Gastrocnemius medialis (tissue), 4 donors: ENCODE measurements around the gene GNAQ. TPM values are rescaled to one million over a fixed set of nuclear protein-coding genes. Genes with fewer than 3 reads are reported as not detected.

Source experiments
- ATAC-seq, 2 donors: fragments of 150-250 bp; one replicate each; pipeline ENCODE4 v1.9.1; 2016
- DNase-seq, 2 donors: peaks; one replicate each; pipeline ENCODE4 v3.0.0-alpha.2; 2019
- H3K27ac ChIP-seq, 4 donors: fragments of 200-600 bp; sonication (generic); 1 replicate in 1 of 4; 2 replicates in 3 of 4; pipeline ENCODE4 v1.5.1; 2016 to 2018; ENCODE audit warnings: mild to moderate bottlenecking in 2 of 4, moderate library complexity in 1 of 4
- H3K27me3 ChIP-seq, 3 donors: fragments of 200-600 bp; sonication (generic) in 2 of 3; 1 replicate in 1 of 3; 2 replicates in 2 of 3; pipeline versions ENCODE4 v1.5.1 to v1.6.0; 2016 to 2019; ENCODE audit warnings: mild to moderate bottlenecking in 1 of 3, moderate library complexity in 1 of 3
- H3K36me3 ChIP-seq, 2 donors: fragments of 200-600 bp; sonication (generic) in 1 of 2; one replicate each; pipeline ENCODE4 v1.5.1; 2017 to 2018
- H3K4me1 ChIP-seq, 2 donors: fragments of 200-600 bp; sonication (generic) in 1 of 2; one replicate each; pipeline ENCODE4 v1.5.1; 2016 to 2017; ENCODE audit warnings: mild to moderate bottlenecking in 2 of 2
- H3K4me3 ChIP-seq, 4 donors: fragments of 200-600 bp; sonication (generic) in 3 of 4; 1 replicate in 1 of 4; 2 replicates in 3 of 4; pipeline ENCODE4 v1.5.1; 2016 to 2019; ENCODE audit warnings: mild to moderate bottlenecking in 2 of 4
- H3K9me3 ChIP-seq, 3 donors: fragments of 200-600 bp; sonication (generic) in 2 of 3; 1 replicate in 1 of 3; 2 replicates in 2 of 3; pipeline ENCODE4 v1.5.1; 2016 to 2019
- CTCF ChIP-seq, 5 experiments: fragments of 450-650 bp in 3 of 5; fragments of 200-600 bp in 2 of 5; sonication (generic) in 2 of 5; IDR thresholded peaks in 4 of 5; conservative IDR thresholded peaks in 1 of 5; 1 replicate in 4 of 5; 2 replicates in 1 of 5; pipeline ENCODE4 v1.5.1; 2016 to 2019; ENCODE audit warnings: antibody characterized with exemption in 5 of 5, mild to moderate bottlenecking in 3 of 5, moderate library complexity in 3 of 5
- POLR2A ChIP-seq, 2 donors: fragments of 450-650 bp; IDR thresholded peaks; one replicate each; pipeline ENCODE4 v1.6.1; 2017; ENCODE audit warnings: antibody characterized with exemption in 2 of 2, mild to moderate bottlenecking in 2 of 2, moderate library complexity in 2 of 2
- in situ Hi-C, 4 donors: fragments of 200-750 bp; cut with MboI; loops; one replicate each; pipeline versions ENCODE4 v1.15.0 to v1.8.0; 2017; ENCODE audit warnings: low sequenced_read_pairs in 4 of 4
- intact Hi-C: fragments of 100-400 bp; cut with DNase I; formaldehyde crosslinking; loops from one replicate; pipeline ENCODE4 v1.15.1; 2023; ENCODE audit warnings: low total_unique reads
- total RNA-seq, 4 donors: library from RNA; depleted of rRNA; stranded (reverse); fragments of >200 nt; gene quantifications; one replicate each; pipeline versions ENCODE4 v1.1.0 to v1.2.3, GENCODE V29; 2016

The GNAQ gene
- total RNA-seq, 4 donors from 2014 or later: 11.3 to 25.9 (median 18.7) TPM

DNA sequence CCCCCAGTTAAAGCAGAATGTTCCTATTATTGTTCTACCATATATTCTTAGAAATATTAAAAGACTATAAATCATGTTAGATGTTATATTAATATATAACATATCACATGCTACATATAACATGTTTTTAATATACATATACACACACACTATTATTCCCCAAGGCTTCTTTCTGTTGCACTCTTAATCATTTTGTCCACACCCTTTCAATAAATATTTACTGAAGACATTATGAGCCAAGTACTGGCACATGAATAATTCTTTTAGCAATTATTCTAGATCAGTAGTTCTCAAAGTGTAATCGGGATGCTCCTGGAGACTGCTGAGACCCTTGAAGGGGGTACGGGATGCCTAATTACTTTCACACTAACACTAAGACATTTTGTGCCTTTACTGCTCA lies 143.9 kb downstream of the GNAQ start:
- DNase-seq (no peak), ATAC-seq (no peak)
- TF ChIP-seq POLR2A (IDR thresholded peaks at IDR 0.05) (no peak), CTCF (IDR thresholded peaks at IDR 0.05 in 4 of 5, conservative IDR thresholded peaks at IDR 0.05 in 1 of 5) (no peak)
- H3K27me3 ChIP-seq: no peaks in the 10 kb centered on the region
- no peaks in the 10 kb centered on the region for H3K36me3 ChIP-seq
- peaks cover 8 to 18% of the 10 kb centered on the region in 2 donors for H3K4me1 ChIP-seq
- H3K27ac ChIP-seq: no peak overlapping the region
- intact Hi-C loops: no loop called here
- no peaks in the 10 kb centered on the region for H3K9me3 ChIP-seq
- in situ Hi-C loops: no loop called here
- no peak overlapping the region for H3K4me3 ChIP-seq

DNA sequence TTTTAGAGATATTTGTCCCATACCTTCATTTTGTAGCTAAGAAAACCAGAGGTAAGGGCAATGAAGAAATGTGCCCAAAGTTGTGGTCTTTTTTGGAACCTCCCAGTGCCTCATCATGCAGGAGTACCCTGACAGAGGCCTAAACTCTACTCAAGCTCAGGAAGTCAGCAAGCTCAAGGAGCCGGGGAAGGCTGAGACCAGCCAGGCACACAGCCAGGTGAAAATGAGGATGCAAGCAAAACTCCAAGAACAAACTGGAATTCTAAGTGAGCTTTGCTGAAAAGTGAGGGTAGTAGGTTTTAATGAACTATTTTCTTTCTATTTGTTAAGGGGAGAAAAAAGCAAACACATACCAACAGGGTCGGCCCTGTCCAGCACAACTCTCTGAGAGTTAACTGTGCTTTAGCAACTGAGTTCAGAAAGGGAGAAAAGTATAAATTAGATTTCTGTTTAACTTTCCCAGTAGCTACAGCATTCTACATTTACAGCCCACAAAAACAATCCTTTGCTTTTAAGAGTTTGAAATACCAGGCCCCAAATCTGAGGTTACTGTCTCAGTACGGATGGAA lies 146.4 kb downstream of the GNAQ start:
- in situ Hi-C loops: no loop called here
- ATAC-seq (no peak), DNase-seq (no peak)
- Histone ChIP-seq H3K4me3 (no peak overlapping the region), H3K27me3 (no peaks in the 10 kb centered on the region), H3K36me3 (no peaks in the 10 kb centered on the region), H3K4me1 (peaks cover 8 to 21% of the 10 kb centered on the region in 2 donors), H3K27ac (no peak overlapping the region), H3K9me3 (no peaks in the 10 kb centered on the region)
- TF ChIP-seq POLR2A (IDR thresholded peaks at IDR 0.05) (no peak), CTCF (IDR thresholded peaks at IDR 0.05 in 4 of 5, conservative IDR thresholded peaks at IDR 0.05 in 1 of 5) (no peak)
- intact Hi-C loops: no loop called here

DNA sequence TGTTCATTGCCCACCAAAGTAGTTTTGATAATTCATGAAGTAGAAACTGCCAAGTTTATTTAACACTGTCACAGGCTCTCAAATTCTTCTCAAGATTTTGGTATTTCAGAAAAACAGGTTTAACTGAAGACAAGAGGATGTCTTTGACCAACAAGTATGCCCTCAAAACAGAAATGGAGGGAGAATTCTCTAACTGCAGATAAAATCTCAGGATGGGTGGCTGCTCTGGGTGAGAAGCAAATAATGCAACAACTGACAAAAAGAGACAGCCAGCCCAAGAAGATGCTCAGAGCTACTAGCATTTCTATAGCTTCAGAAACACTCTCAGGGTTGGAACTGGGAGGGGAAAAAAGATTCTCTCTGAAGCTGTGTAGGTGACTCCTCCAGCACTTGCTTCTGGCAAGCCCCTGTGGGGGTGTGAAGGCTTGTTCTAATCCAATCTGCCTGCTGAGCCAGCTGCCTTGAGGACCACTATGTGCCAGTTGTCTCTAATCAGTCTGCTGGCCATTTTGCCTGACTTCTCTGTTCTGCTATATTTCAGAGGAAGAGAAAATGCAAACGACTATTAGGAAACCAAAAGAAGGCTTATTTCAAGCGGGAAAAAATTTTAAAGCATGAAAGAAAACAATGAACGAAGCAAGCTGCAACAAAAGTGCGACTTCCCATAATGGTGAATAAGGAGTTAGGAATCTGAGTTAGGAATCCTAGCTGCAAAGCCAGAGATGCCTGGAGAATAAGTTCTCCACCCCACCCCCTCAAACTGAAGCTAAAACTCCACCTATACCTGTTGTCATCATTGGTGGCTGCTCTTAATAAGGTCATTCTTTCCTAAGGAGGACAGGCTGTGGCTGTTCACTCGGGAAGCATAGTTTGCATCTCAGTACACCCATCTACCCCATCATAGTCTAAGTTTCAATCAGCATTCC lies 147.5 kb downstream of the GNAQ start:
- H3K9me3 ChIP-seq: no peaks in the 10 kb centered on the region
- no peak overlapping the region for H3K27ac ChIP-seq
- no peaks in the 10 kb centered on the region for H3K36me3 ChIP-seq
- peaks cover 8 to 21% of the 10 kb centered on the region in 2 donors for H3K4me1 ChIP-seq
- in situ Hi-C loops: no loop called here
- no peak overlapping the region for H3K4me3 ChIP-seq
- DNase-seq (no peak), ATAC-seq (no peak)
- no peaks in the 10 kb centered on the region for H3K27me3 ChIP-seq
- TF ChIP-seq CTCF (IDR thresholded peaks at IDR 0.05 in 4 of 5, conservative IDR thresholded peaks at IDR 0.05 in 1 of 5) (no peak), POLR2A (IDR thresholded peaks at IDR 0.05) (no peak)
- intact Hi-C loops: no loop called here

GRCh38 chr9:77883133-77883532 lies 148.5 kb downstream of the GNAQ start:
- H3K36me3 ChIP-seq: no peaks in the 10 kb centered on the region
- intact Hi-C loops (no loop called here), in situ Hi-C loops (no loop called here)
- H3K4me1 ChIP-seq: peaks cover 8 to 21% of the 10 kb centered on the region in 2 donors
- no peak overlapping the region for H3K4me3 ChIP-seq
- TF ChIP-seq CTCF (IDR thresholded peaks at IDR 0.05 in 4 of 5, conservative IDR thresholded peaks at IDR 0.05 in 1 of 5) (no peak), POLR2A (IDR thresholded peaks at IDR 0.05) (no peak)
- H3K27me3 ChIP-seq: no peaks in the 10 kb centered on the region
- H3K9me3 ChIP-seq: no peaks in the 10 kb centered on the region
- no peak overlapping the region for H3K27ac ChIP-seq
- no peak for DNase-seq
- no peak for ATAC-seq
